ENCODE results near the gene DNLZ.

The DNLZ gene

GRCh38 chr9:136386018-136386417, 22.5 kb upstream of the DNLZ start:
- TF ChIP-seq FOXP2 (optimal IDR thresholded peaks at IDR 0.05; ENCODE audit: borderline replicate concordance, extremely low read depth, extremely low read length, insufficient read depth) (no peak), TAF1 (IDR thresholded peaks at IDR 0.05; ENCODE audit: borderline replicate concordance, insufficient read depth, low read length) (no peak), POLR2AphosphoS5 (IDR thresholded peaks at IDR 0.05; ENCODE audit: low read depth, low read length) (no peak), SIN3A (IDR thresholded peaks at IDR 0.05; ENCODE audit: borderline replicate concordance, insufficient read depth, low read length) (no peak), REST (IDR thresholded peaks at IDR 0.05; ENCODE audit: insufficient read depth in 1 of 2, low read depth in 2 of 2, low read length in 2 of 2) (no peak)

- TF ChIP-seq REST (IDR thresholded peaks at IDR 0.05; ENCODE audit: insufficient read depth in 1 of 2, low read depth in 2 of 2, low read length in 2 of 2): no peak
- no peak for TF ChIP-seq SIN3A (IDR thresholded peaks at IDR 0.05; ENCODE audit: borderline replicate concordance, insufficient read depth, low read length)
- TF ChIP-seq FOXP2 (optimal IDR thresholded peaks at IDR 0.05; ENCODE audit: borderline replicate concordance, extremely low read depth, extremely low read length, insufficient read depth): no peak
- no peak for TF ChIP-seq POLR2AphosphoS5 (IDR thresholded peaks at IDR 0.05; ENCODE audit: low read depth, low read length)
- no peak for TF ChIP-seq TAF1 (IDR thresholded peaks at IDR 0.05; ENCODE audit: borderline replicate concordance, insufficient read depth, low read length)
Observed at GRCh38 chr9:136385015-136385414, 21.5 kb upstream of the DNLZ start.

GRCh38 chr9:136383436-136383835, 19.9 kb upstream of the DNLZ start:
- TF ChIP-seq SIN3A (IDR thresholded peaks at IDR 0.05; ENCODE audit: borderline replicate concordance, insufficient read depth, low read length): no peak
- no peak for TF ChIP-seq REST (IDR thresholded peaks at IDR 0.05; ENCODE audit: insufficient read depth in 1 of 2, low read depth in 2 of 2, low read length in 2 of 2)
- TF ChIP-seq TAF1 (IDR thresholded peaks at IDR 0.05; ENCODE audit: borderline replicate concordance, insufficient read depth, low read length): no peak
- TF ChIP-seq FOXP2 (optimal IDR thresholded peaks at IDR 0.05; ENCODE audit: borderline replicate concordance, extremely low read depth, extremely low read length, insufficient read depth): no peak
- no peak for TF ChIP-seq POLR2AphosphoS5 (IDR thresholded peaks at IDR 0.05; ENCODE audit: low read depth, low read length)

GRCh38 chr9:136381966-136382513, 18.5 kb upstream of the DNLZ start:
- TF ChIP-seq TAF1 (IDR thresholded peaks at IDR 0.05; ENCODE audit: borderline replicate concordance, insufficient read depth, low read length): no peak
- no peak for TF ChIP-seq POLR2AphosphoS5 (IDR thresholded peaks at IDR 0.05; ENCODE audit: low read depth, low read length)
- TF ChIP-seq FOXP2 (optimal IDR thresholded peaks at IDR 0.05; ENCODE audit: borderline replicate concordance, extremely low read depth, extremely low read length, insufficient read depth): no peak
- TF ChIP-seq SIN3A (IDR thresholded peaks at IDR 0.05; ENCODE audit: borderline replicate concordance, insufficient read depth, low read length): no peak
- no peak for TF ChIP-seq REST (IDR thresholded peaks at IDR 0.05; ENCODE audit: insufficient read depth in 1 of 2, low read depth in 2 of 2, low read length in 2 of 2)

DNA sequence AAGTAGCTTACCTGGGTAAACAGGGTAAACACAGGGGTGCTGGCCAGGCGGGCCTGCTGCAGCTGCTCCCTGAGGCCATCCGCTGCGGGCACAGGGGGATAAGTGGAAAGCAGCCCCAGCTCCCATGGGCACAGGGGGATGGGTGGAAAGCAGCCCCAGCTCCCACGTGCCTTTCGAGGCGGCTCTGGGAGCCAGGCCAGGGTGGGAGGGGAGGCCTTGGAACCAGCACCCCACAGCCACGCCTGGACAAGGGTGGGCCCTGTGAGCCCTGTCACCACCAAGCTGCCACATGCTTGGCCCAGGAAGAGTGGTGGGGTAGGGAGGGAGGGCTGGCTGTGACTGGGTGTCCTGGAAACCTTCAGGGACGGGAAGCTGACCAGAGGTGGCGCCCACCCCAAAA, 17.8 kb upstream of the DNLZ start:
- TF ChIP-seq POLR2AphosphoS5 (IDR thresholded peaks at IDR 0.05; ENCODE audit: low read depth, low read length) (no peak), FOXP2 (optimal IDR thresholded peaks at IDR 0.05; ENCODE audit: borderline replicate concordance, extremely low read depth, extremely low read length, insufficient read depth) (no peak), SIN3A (IDR thresholded peaks at IDR 0.05; ENCODE audit: borderline replicate concordance, insufficient read depth, low read length) (no peak), TAF1 (IDR thresholded peaks at IDR 0.05; ENCODE audit: borderline replicate concordance, insufficient read depth, low read length) (no peak), REST (IDR thresholded peaks at IDR 0.05; ENCODE audit: insufficient read depth in 1 of 2, low read depth in 2 of 2, low read length in 2 of 2) (no peak)

Data from PFSK-1 (cell line).